ES-I3 (cell line): ENCODE measurements around the gene ME2.
"Not testable (repeated sequence)": the region's sequence is repeated elsewhere in the genome, so short reads cannot be mapped to it uniquely, and the experiment has no call there.

Source experiments
- H3K36me3 ChIP-seq: 2 replicates; pipeline ENCODE4 v1.6.1; 2013; ENCODE audit warnings: mild to moderate bottlenecking, low read length, control low read depth, moderate library complexity; ENCODE audit not compliant: insufficient read depth
- H3K4me1 ChIP-seq: 2 replicates; pipeline ENCODE4 v1.6.1; 2013; ENCODE audit warnings: mild to moderate bottlenecking, control low read depth, low read length; ENCODE audit not compliant: insufficient read depth
- H3K9ac ChIP-seq: 2 replicates; pipeline ENCODE4 v1.6.1; 2013; ENCODE audit warnings: low read depth, mild to moderate bottlenecking, low read length, moderate library complexity
- H3K9me3 ChIP-seq: 2 replicates; pipeline ENCODE4 v1.6.1; 2013; ENCODE audit warnings: mild to moderate bottlenecking, low read length, moderate library complexity; ENCODE audit not compliant: control insufficient read depth, insufficient read depth

The ME2 gene

GRCh38 chr18:50989711-50990110 is 110.8 kb downstream of the ME2 start:
- H3K36me3 ChIP-seq, result no peaks in the 10 kb centered on the region
- H3K9me3 ChIP-seq, result no peaks in the 10 kb centered on the region
- no peak overlapping the region for H3K9ac ChIP-seq
- H3K4me1 ChIP-seq, result peaks cover 4% of the 10 kb centered on the region; the same call in 1 of the 2 replicates

GRCh38 chr18:50992351-50992762 is 113.4 kb downstream of the ME2 start:
- no peaks in the 10 kb centered on the region for H3K9me3 ChIP-seq
- H3K4me1 ChIP-seq, result peaks cover 4% of the 10 kb centered on the region; the same call in 1 of the 2 replicates
- no peak overlapping the region; the same call in 1 of the 2 replicates for H3K9ac ChIP-seq
- no peaks in the 10 kb centered on the region for H3K36me3 ChIP-seq

GRCh38 chr18:50994031-50994430 is 115.1 kb downstream of the ME2 start:
- Histone ChIP-seq H3K9ac (no peak overlapping the region), H3K4me1 (peaks cover 4% of the 10 kb centered on the region; the same call in 1 of the 2 replicates), H3K9me3 (no peaks in the 10 kb centered on the region; the same call in 1 of the 2 replicates), H3K36me3 (no peaks in the 10 kb centered on the region)

GRCh38 chr18:51003174-51003573 is 124.3 kb downstream of the ME2 start:
- not testable (repeated sequence) for H3K36me3 ChIP-seq, H3K9ac ChIP-seq, H3K4me1 ChIP-seq, H3K9me3 ChIP-seq
